ENCODE data around the gene CNOT8.
"Not testable (repeated sequence)": the region's sequence is repeated elsewhere in the genome, so short reads cannot be mapped to it uniquely, and the experiment has no call there.

The CNOT8 gene

DNA sequence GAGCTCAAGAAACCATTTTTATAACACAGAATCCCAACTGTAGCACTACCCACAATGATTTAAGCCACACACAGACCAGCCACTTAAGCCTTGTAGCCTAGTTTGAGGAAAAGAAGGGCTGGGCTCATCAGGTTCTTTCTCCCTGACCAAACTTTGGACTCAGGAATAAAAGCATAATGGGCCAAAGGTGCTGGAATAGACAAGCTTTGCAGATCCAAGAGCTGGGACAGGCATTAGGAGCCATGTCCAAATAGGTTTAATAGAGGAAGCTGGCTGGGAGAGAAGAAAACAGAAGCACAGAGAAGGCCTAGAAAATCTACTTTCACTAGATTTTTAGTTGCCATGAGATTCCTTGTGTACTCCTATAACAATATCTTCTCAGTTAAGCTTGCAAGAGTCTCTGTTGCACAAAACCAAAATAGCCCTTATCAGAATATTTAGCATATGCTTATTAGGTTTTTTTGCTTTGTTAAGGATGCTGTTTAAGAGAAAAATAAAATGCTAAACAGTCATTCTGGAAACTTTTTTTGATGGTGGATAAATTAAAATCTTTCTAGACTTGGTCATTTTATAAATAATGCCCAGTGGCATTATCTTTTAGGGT, 38.2 kb downstream of the CNOT8 start:
- H3K9me3 ChIP-seq (ENCODE audit: control insufficient read depth, insufficient read depth, low read length), result no peaks in the 10 kb centered on the region
- no peak overlapping the region for H3K9ac ChIP-seq (ENCODE audit: low read depth, low read length)
- H3K4me1 ChIP-seq (ENCODE audit: insufficient read depth, low read length), result no peaks in the 10 kb centered on the region
- H3K36me3 ChIP-seq (ENCODE audit: insufficient read depth, low read length), result peaks cover 31% of the 10 kb centered on the region

DNA sequence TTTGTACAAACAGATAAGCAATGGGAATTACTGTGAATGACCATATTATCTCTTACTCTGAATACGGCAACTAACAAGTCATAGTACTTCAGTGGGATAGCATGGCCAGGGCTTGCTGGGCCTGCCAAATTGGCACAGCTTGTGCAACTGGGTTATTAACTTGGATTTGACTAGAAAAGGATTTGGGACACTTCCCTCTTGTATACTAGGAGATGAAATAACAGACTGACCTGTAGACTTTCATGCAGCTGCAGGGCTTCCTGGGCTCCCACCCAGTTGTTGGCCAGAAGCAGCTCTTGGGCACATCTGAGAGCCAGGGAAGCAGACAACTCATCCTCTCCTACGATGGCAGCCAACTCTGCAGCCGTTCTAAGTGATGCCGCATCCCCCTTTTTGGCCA, 39.8 kb downstream of the CNOT8 start:
- Histone ChIP-seq H3K4me1 (ENCODE audit: insufficient read depth, low read length) (no peaks in the 10 kb centered on the region), H3K9me3 (ENCODE audit: control insufficient read depth, insufficient read depth, low read length) (no peaks in the 10 kb centered on the region), H3K9ac (ENCODE audit: low read depth, low read length) (no peak overlapping the region), H3K36me3 (ENCODE audit: insufficient read depth, low read length) (peaks cover 39% of the 10 kb centered on the region)

GRCh38 chr5:154899151-154899816, 40.9 kb downstream of the CNOT8 start:
- H3K9me3 ChIP-seq (ENCODE audit: control insufficient read depth, insufficient read depth, low read length), result no peaks in the 10 kb centered on the region
- H3K4me1 ChIP-seq (ENCODE audit: insufficient read depth, low read length), result no peaks in the 10 kb centered on the region
- no peak overlapping the region for H3K9ac ChIP-seq (ENCODE audit: low read depth, low read length)
- H3K36me3 ChIP-seq (ENCODE audit: insufficient read depth, low read length), result peaks cover 39% of the 10 kb centered on the region

DNA sequence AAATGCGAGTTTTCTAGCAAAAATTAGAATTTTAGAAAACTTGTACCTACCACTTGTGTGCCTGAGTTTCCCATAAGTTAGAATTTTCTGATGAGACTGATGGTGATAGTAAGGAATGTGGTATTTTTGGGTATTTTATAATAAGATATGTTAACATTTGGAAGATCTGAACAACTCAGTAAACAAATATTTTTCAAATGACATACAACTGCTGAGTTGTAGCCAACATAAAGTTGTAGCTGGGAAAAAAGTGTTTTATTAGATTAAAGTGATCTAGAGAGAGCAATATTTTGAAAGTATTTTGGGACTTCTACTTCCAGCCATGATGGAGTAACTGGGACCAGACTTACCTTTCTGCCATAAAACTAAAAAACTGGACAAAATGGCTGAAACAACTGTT, 41.6 kb downstream of the CNOT8 start:
- Histone ChIP-seq H3K36me3 (ENCODE audit: insufficient read depth, low read length) (peaks cover 42% of the 10 kb centered on the region), H3K9me3 (ENCODE audit: control insufficient read depth, insufficient read depth, low read length) (no peaks in the 10 kb centered on the region), H3K4me1 (ENCODE audit: insufficient read depth, low read length) (no peaks in the 10 kb centered on the region), H3K9ac (ENCODE audit: low read depth, low read length) (no peak overlapping the region)

DNA sequence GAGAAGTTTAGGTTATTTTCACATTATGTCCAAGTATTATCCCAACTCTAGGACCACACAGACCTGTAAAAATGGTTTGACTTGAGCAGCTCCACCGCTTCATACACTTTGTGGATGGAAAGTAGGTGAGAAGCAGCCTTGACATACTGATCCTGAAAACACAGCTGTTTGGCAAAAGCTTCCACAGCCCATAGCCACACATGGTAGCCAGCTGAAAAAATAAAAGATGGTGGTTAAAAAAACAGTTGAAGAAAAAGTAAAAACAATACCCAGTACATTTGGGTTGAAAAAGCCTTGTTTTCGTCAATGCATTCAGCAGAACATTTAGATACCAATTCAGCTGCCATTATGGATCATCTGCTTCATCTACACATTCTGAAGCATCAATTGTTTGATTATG, 42.8 kb downstream of the CNOT8 start:
- no peak overlapping the region for H3K9ac ChIP-seq (ENCODE audit: low read depth, low read length)
- H3K36me3 ChIP-seq (ENCODE audit: insufficient read depth, low read length), result peaks cover 33% of the 10 kb centered on the region

GRCh38 chr5:154901913-154902312, 43.5 kb downstream of the CNOT8 start:
- Histone ChIP-seq H3K9me3 (ENCODE audit: control insufficient read depth, insufficient read depth, low read length) (no peaks in the 10 kb centered on the region), H3K4me1 (ENCODE audit: insufficient read depth, low read length) (no peaks in the 10 kb centered on the region), H3K36me3 (ENCODE audit: insufficient read depth, low read length) (peaks cover 35% of the 10 kb centered on the region), H3K9ac (ENCODE audit: low read depth, low read length) (no peak overlapping the region)

More for the DNA sequence above, 42.8 kb downstream of the CNOT8 start:
- H3K9me3 ChIP-seq (ENCODE audit: control insufficient read depth, insufficient read depth, low read length), result no peaks in the 10 kb centered on the region
- H3K4me1 ChIP-seq (ENCODE audit: insufficient read depth, low read length), result no peaks in the 10 kb centered on the region

GRCh38 chr5:154905601-154906000, 47.2 kb downstream of the CNOT8 start:
- not testable (repeated sequence) for H3K4me1 ChIP-seq (ENCODE audit: insufficient read depth, low read length); H3K9ac ChIP-seq (ENCODE audit: low read depth, low read length); H3K9me3 ChIP-seq (ENCODE audit: control insufficient read depth, insufficient read depth, low read length)
- H3K36me3 ChIP-seq (ENCODE audit: insufficient read depth, low read length), result peaks cover 40% of the 10 kb centered on the region

DNA sequence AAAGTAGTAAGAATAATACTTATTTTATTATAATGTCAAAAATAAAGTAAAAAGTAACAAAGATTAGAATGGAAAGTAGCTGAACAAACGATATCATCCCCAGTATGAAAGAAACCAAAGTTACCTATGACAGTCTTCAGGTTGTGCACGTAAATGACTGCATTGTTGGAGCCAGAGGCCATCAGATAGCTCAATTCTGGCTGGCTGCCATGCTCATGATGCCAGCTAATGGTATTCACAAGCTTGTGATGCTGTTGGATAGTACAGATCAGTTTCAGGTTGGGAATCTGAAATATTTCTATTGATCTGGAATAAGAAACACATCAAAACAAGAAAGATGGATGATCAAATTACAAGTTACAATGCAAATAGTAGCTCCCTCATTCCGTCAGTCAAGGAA, 58.4 kb downstream of the CNOT8 start:
- no peak overlapping the region for H3K9ac ChIP-seq (ENCODE audit: low read depth, low read length)
- H3K36me3 ChIP-seq (ENCODE audit: insufficient read depth, low read length), result peaks cover 13% of the 10 kb centered on the region; the same call in 1 of the 2 replicates
- peaks cover 5% of the 10 kb centered on the region for H3K4me1 ChIP-seq (ENCODE audit: insufficient read depth, low read length)
- no peaks in the 10 kb centered on the region for H3K9me3 ChIP-seq (ENCODE audit: control insufficient read depth, insufficient read depth, low read length)

- Histone ChIP-seq H3K9me3 (ENCODE audit: control insufficient read depth, insufficient read depth, low read length) (no peaks in the 10 kb centered on the region), H3K4me1 (ENCODE audit: insufficient read depth, low read length) (peaks cover 5% of the 10 kb centered on the region), H3K36me3 (ENCODE audit: insufficient read depth, low read length) (peaks cover 10% of the 10 kb centered on the region; the same call in 1 of the 2 replicates), H3K9ac (ENCODE audit: low read depth, low read length) (no peak overlapping the region)
Measured at GRCh38 chr5:154917757-154918156, 59.3 kb downstream of the CNOT8 start.

DNA sequence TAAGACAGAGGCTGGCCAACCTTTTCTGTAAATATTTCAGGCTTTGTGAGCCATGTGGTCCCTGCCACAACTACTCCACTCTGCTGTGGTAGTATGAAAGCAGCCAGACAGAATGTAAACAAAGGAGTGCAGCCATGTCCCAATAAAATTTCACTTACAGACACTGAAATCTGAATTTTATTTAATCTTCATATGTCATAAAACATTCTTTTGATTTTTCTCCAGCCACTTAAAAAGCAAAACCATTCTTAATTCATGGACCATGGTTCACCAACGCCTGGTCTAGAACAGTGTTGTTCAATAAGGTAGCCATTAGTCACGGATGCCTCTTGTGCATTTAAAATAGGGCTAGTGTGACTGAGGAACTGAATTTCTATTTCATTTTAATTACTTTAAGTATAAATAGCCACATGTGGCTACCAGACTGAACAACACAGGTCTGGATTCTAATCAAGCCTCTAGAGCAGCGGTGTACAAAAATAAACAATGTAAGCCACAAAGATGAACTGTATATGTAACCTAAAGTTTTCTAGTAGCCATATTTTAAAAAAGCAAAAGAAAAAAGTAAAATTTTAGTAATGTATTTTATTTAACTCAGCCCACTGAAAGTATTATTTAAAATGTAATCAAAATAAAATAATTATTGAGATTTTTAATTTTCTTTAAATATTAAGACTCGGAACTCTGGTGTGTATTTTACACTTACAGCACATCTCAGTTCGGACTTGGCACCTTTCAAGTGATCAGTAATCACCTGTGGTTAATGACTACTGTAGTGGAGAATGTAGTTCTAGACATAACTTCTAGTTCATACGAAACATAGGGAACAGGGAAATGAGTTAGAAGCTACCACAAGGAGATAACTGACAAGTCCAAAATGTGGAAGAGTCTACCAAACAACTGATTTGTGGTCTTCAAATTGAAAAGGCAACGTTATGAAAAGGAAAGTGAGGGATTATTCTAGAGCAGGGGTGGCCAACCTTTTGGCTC, 65.3 kb downstream of the CNOT8 start:
- peaks cover 21% of the 10 kb centered on the region for H3K36me3 ChIP-seq (ENCODE audit: insufficient read depth, low read length)
- H3K9ac ChIP-seq (ENCODE audit: low read depth, low read length), result no peak overlapping the region

More for the DNA sequence above, 65.3 kb downstream of the CNOT8 start:
- Histone ChIP-seq H3K4me1 (ENCODE audit: insufficient read depth, low read length) (peaks cover 5% of the 10 kb centered on the region), H3K9me3 (ENCODE audit: control insufficient read depth, insufficient read depth, low read length) (no peaks in the 10 kb centered on the region)

All from ES-I3 (cell line).